ENCODE results near the gene ARHGAP26.

The ARHGAP26 gene

GRCh38 chr5:143165049-143165880, 395.1 kb downstream of the ARHGAP26 start:
- H3K4me3 ChIP-seq (ENCODE audit: low read depth, low read length), result no peak overlapping the region
- DNase-seq (ENCODE audit: low read depth), result no peak
- TF ChIP-seq CTCF (IDR thresholded peaks at IDR 0.05; ENCODE audit: control insufficient read depth, extremely low read depth, insufficient read depth), result no peak

GRCh38 chr5:143166090-143166489, 395.9 kb downstream of the ARHGAP26 start:
- H3K4me3 ChIP-seq (ENCODE audit: low read depth, low read length), result no peak overlapping the region
- TF ChIP-seq CTCF (IDR thresholded peaks at IDR 0.05; ENCODE audit: control insufficient read depth, extremely low read depth, insufficient read depth), result no peak
- DNase-seq (ENCODE audit: low read depth), result no peak

GRCh38 chr5:143166661-143167420, 396.7 kb downstream of the ARHGAP26 start:
- no peak overlapping the region for H3K4me3 ChIP-seq (ENCODE audit: low read depth, low read length)
- DNase-seq (ENCODE audit: low read depth), result no peak
- TF ChIP-seq CTCF (IDR thresholded peaks at IDR 0.05; ENCODE audit: control insufficient read depth, extremely low read depth, insufficient read depth), result no peak

- DNase-seq (ENCODE audit: low read depth), result no peak
- H3K4me3 ChIP-seq (ENCODE audit: low read depth, low read length), result no peak overlapping the region
- no peak for TF ChIP-seq CTCF (IDR thresholded peaks at IDR 0.05; ENCODE audit: control insufficient read depth, extremely low read depth, insufficient read depth)
These were observed 398.1 kb downstream of the ARHGAP26 start for GRCh38 chr5:143168171-143168741.

GRCh38 chr5:143168921-143169810, 399.0 kb downstream of the ARHGAP26 start:
- no peak for DNase-seq (ENCODE audit: low read depth)
- no peak for TF ChIP-seq CTCF (IDR thresholded peaks at IDR 0.05; ENCODE audit: control insufficient read depth, extremely low read depth, insufficient read depth)
- H3K4me3 ChIP-seq (ENCODE audit: low read depth, low read length), result no peak overlapping the region

GRCh38 chr5:143170104-143170503, 399.9 kb downstream of the ARHGAP26 start:
- no peak for TF ChIP-seq CTCF (IDR thresholded peaks at IDR 0.05; ENCODE audit: control insufficient read depth, extremely low read depth, insufficient read depth)
- no peak overlapping the region for H3K4me3 ChIP-seq (ENCODE audit: low read depth, low read length)
- no peak for DNase-seq (ENCODE audit: low read depth)

All from LNCaP clone FGC (cell line).